GM12878 (cell line): ENCODE measurements around the gene NPM1.

Experiments used
- CEBPZ ChIP-seq: fragments of 150-350 bp; IDR thresholded peaks from 2 replicates; pipeline ENCODE4 v1.6.1; 2016; ENCODE audit warnings: low read depth, low read length
- CREM ChIP-seq: IDR thresholded peaks from 2 replicates; pipeline ENCODE4 v1.6.1; 2014; ENCODE audit warnings: antibody characterized with exemption, low read depth
- CTCF ChIP-seq, 3 experiments: IDR thresholded peaks in 2 of 3; conservative IDR thresholded peaks in 1 of 3; 2 replicates each; pipeline ENCODE4 v1.5.1; 2011; ENCODE audit warnings: low read depth in 3 of 3, low read length in 3 of 3, mild to moderate bottlenecking in 3 of 3, control low read depth in 2 of 3, moderate library complexity in 2 of 3, inconsistent platforms in 1 of 3, mixed read lengths in 1 of 3; ENCODE audit not compliant: control insufficient read depth in 2 of 3, insufficient read depth in 1 of 3; ENCODE audit errors: extremely low read depth in 1 of 3
- FOXM1 ChIP-seq: IDR thresholded peaks from 2 replicates; pipeline ENCODE4 v1.6.1; 2012; ENCODE audit warnings: low read depth, mild to moderate bottlenecking, inconsistent platforms, low read length, moderate library complexity
- MYC ChIP-seq: IDR thresholded peaks from 2 replicates; pipeline ENCODE4 v1.6.1; 2011; ENCODE audit warnings: mild to moderate bottlenecking, low read length, moderate library complexity, inconsistent platforms; ENCODE audit not compliant: insufficient read depth, insufficient replicate concordance, insufficient read length, severe bottlenecking
- POLR2AphosphoS5 ChIP-seq: IDR thresholded peaks from 2 replicates; pipeline ENCODE4 v1.6.1; 2011; ENCODE audit warnings: mild to moderate bottlenecking, low read length, inconsistent platforms
- SP1 ChIP-seq: IDR thresholded peaks from one replicate; pipeline ENCODE4 v1.6.1; 2011; ENCODE audit warnings: low read depth, low read length

- TF ChIP-seq CTCF (IDR thresholded peaks at IDR 0.05 in 2 of 3, conservative IDR thresholded peaks at IDR 0.05 in 1 of 3; ENCODE audit: control insufficient read depth in 2 of 3, extremely low read depth in 1 of 3, insufficient read depth in 1 of 3, low read depth in 3 of 3, low read length in 3 of 3) (no peak), MYC (no peak), CREM (no peak), CEBPZ (no peak), SP1 (no peak), FOXM1 (no peak), POLR2AphosphoS5 (no peak)
Observed at GRCh38 chr5:171444582-171444981, 56.9 kb downstream of the NPM1 start.
